22Rv1 (cell line): ENCODE results near the gene PER2.
A peak's percentile ranks its signal among the peaks of the same experiment; 100 is the strongest.

ENCODE experiments used
- H3K27ac ChIP-seq: fragments of 450-650 bp; 2 replicates; pipeline ENCODE4 v1.5.1; 2017
- ZFX ChIP-seq: fragments of 450-650 bp; IDR thresholded peaks from 2 replicates; pipeline ENCODE4 v1.6.1; 2017; ENCODE audit warnings: antibody characterized with exemption, borderline replicate concordance
- TF ChIP-seq, protein P1 (sequence below): fragments of 450-650 bp; IDR thresholded peaks from 2 replicates; pipeline ENCODE4 v1.5.1; 2017; ENCODE audit warnings: mild to moderate bottlenecking

PER2 gene

GRCh38 chr2:238252766-238253630 is 35.4 kb downstream of the PER2 start:
- H3K27ac ChIP-seq = no peak overlapping the region
- TF ChIP-seq, protein P1, sequence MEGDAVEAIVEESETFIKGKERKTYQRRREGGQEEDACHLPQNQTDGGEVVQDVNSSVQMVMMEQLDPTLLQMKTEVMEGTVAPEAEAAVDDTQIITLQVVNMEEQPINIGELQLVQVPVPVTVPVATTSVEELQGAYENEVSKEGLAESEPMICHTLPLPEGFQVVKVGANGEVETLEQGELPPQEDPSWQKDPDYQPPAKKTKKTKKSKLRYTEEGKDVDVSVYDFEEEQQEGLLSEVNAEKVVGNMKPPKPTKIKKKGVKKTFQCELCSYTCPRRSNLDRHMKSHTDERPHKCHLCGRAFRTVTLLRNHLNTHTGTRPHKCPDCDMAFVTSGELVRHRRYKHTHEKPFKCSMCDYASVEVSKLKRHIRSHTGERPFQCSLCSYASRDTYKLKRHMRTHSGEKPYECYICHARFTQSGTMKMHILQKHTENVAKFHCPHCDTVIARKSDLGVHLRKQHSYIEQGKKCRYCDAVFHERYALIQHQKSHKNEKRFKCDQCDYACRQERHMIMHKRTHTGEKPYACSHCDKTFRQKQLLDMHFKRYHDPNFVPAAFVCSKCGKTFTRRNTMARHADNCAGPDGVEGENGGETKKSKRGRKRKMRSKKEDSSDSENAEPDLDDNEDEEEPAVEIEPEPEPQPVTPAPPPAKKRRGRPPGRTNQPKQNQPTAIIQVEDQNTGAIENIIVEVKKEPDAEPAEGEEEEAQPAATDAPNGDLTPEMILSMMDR = no peak
- no peak for TF ChIP-seq ZFX

GRCh38 chr2:238251986-238252385 is 36.4 kb downstream of the PER2 start:
- no peak for TF ChIP-seq ZFX
- TF ChIP-seq, protein P1 = no peak

DNA sequence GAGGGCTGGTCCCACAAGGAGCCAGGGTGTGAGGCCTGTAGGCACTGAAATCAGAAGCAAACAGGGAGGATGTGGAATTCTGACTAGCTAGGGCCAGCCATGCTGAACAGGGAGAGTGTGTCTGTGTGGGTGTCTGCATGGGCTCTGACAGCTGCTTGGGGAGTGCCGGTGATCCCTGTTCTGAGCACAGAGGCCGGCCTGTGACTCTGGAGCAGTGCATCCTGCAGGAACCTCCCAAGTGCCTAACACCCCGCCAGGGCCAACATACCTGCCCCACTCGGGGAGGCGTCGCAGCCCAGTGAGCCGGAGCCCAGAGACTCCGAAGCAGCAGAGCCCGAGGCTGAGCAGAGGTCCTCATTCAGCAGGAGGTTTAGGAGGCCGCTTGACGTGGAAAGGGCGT is 37.1 kb downstream of the PER2 start:
- H3K27ac ChIP-seq = no peak overlapping the region
- TF ChIP-seq, protein P1 = no peak
- no peak for TF ChIP-seq ZFX

More at GRCh38 chr2:238251986-238252385, 36.4 kb downstream of the PER2 start:
- H3K27ac ChIP-seq = no peak overlapping the region

DNA sequence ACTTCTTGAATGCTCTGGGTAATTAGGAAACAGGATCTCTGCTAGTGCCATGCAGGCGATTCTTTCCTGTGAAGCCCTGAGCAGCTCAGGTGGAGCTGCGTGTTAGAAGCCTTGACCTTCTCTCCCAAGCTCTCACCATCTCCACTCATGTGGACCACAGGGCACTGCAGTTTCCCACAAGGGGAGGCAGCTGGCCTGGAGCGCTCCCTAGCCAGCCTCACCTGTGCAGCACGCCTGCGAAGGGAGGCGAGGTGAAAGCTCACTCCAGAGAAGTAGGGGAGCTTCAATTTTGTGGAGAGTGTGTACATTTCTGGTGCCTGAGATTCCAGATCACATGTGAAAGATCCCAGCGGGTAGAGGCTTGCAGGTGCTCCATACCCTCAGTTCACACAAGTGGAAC is 37.5 kb downstream of the PER2 start:
- no peak overlapping the region for H3K27ac ChIP-seq
- TF ChIP-seq, protein P1 = no peak
- TF ChIP-seq ZFX = no peak

- TF ChIP-seq ZFX = no peak
- TF ChIP-seq, protein P1 = no peak
- H3K27ac ChIP-seq = no peak overlapping the region
Observed at GRCh38 chr2:238247841-238248453, 40.5 kb downstream of the PER2 start.

DNA sequence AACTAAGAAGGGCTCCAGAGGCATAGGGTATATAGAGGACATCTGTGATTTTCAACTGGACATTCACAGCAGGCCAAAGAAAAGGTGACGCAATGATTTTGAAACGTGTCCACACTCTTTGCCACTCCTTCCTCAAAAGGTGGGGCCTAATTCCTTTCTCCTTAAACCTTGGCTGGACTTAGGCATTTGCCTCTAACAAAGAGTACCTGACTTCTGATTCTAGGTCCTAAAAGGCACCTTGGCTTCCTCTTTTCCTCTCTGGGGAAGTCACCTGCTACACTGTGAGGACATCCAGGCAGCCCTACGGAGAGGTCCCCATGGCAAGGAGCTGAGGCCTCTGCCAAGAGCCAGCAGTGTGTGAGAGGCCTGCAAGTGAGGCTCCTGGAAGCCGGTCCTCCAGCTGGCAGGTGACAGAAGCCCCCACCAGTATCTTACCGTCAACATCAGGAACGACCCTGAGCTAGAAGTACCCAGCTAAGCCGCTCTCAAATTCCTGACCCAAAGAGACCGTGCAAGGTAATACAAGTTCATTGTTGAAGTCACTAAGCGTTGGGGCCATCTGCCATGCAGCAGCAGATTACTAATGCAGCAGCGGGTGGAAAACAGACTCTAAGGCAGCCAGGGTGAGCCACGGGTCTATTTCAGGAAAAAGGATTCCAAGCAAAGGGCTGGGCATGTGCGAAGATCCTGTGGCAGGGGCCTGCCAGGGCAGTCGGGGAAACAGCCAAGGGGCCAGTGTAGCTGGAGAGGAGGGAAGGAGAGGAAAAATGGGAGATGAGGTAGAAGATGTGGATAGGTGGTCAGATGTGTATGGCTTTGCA is 41.2 kb downstream of the PER2 start:
- H3K27ac ChIP-seq = no peak overlapping the region
- TF ChIP-seq ZFX = no peak
- TF ChIP-seq, protein P1 = no peak

- TF ChIP-seq, protein P1 = no peak
- H3K27ac ChIP-seq = peak overlapping the region; percentile 30
Observed at GRCh38 chr2:238244151-238244550, 44.3 kb downstream of the PER2 start.
